ENCODE data around the gene KRTAP1-5. TPM values are rescaled to one million over a fixed set of nuclear protein-coding genes. Genes with fewer than 3 reads are reported as not detected.

KRTAP1-5 gene
- total RNA-seq, 1 donor from 2014 or later = not detected

DNA sequence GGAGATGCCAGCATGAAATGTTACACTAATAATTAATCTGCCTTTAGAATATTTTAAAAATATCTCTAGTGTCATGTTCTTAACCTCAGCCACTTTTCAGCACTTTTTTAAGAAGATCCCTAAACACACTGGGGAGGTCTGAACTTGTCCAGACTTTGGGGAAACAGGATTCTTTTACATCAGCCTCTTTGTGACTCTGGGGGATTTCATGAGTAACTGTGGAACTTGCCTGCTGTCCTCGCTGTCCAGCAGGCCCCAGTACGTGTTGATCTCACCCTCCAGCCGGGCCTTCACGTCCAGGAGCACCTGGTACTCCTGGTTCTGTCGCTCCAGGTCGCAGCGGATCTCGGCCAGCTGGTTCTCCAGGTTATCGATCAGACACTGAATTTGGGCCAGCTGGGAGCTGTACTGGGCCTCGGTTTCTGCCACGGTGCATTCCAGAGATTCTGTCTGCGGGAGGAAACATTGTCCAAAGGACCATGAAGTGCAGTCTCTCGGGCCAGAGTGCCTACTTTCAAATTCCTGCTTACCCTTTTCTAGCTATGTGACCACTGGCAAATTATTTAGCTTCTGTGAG is 48.3 kb downstream of the KRTAP1-5 start:
- no peaks in the 10 kb centered on the region for H3K9me3 ChIP-seq
- no peak for DNase-seq
- intact Hi-C loops (cut with DNase I) = no loop called here
- no peak for TF ChIP-seq CTCF (IDR thresholded peaks at IDR 0.05)
- peaks cover 6% of the 10 kb centered on the region for H3K27me3 ChIP-seq
- H3K36me3 ChIP-seq = no peaks in the 10 kb centered on the region
- no peaks in the 10 kb centered on the region for H3K4me1 ChIP-seq
- no peak overlapping the region for H3K27ac ChIP-seq
- ATAC-seq = peak; percentile 65
- no peak overlapping the region for H3K4me3 ChIP-seq

Other genes with a start within 250 kb of the KRTAP1-5 start
- gene KRT27, start 244.7 kb downstream of the KRTAP1-5 start, total RNA-seq = 0.55 TPM
- gene KRT28, start 227.2 kb downstream of the KRTAP1-5 start, total RNA-seq = not detected
- 36.8 TPM for gene KRT10, start 204.6 kb downstream of the KRTAP1-5 start, total RNA-seq
- not detected for gene KRT12, start 160.0 kb downstream of the KRTAP1-5 start, total RNA-seq
- gene KRT20, start 142.0 kb downstream of the KRTAP1-5 start, total RNA-seq = not detected
- 1.1 TPM for gene KRT23, start 89.6 kb downstream of the KRTAP1-5 start, total RNA-seq
- 0.35 TPM for gene KRT39, start 60.3 kb downstream of the KRTAP1-5 start, total RNA-seq
- gene KRT40, start 42.9 kb downstream of the KRTAP1-5 start, total RNA-seq = not detected
- gene KRTAP3-3, start 33.0 kb downstream of the KRTAP1-5 start, total RNA-seq = not detected
- not detected for gene KRTAP3-2, start 27.3 kb downstream of the KRTAP1-5 start, total RNA-seq
- not detected for gene KRTAP3-1, start 18.1 kb downstream of the KRTAP1-5 start, total RNA-seq
- not detected for gene KRTAP1-4, start 3.0 kb upstream of the KRTAP1-5 start, total RNA-seq
- not detected for gene KRTAP1-3, start 7.7 kb upstream of the KRTAP1-5 start, total RNA-seq
- gene KRTAP1-1, start 14.2 kb upstream of the KRTAP1-5 start, total RNA-seq = not detected
- not detected for gene KRTAP2-1, start 20.1 kb upstream of the KRTAP1-5 start, total RNA-seq
- gene KRTAP2-2, start 28.0 kb upstream of the KRTAP1-5 start, total RNA-seq = not detected
- gene KRTAP2-3, start 32.9 kb upstream of the KRTAP1-5 start, total RNA-seq = not detected
- not detected for gene KRTAP2-4, start 38.7 kb upstream of the KRTAP1-5 start, total RNA-seq
- not detected for gene KRTAP4-7, start 56.9 kb upstream of the KRTAP1-5 start, total RNA-seq
- not detected for gene KRTAP4-8, start 70.9 kb upstream of the KRTAP1-5 start, total RNA-seq
- not detected for gene KRTAP4-16, start 75.0 kb upstream of the KRTAP1-5 start, total RNA-seq
- not detected for gene KRTAP4-9, start 78.2 kb upstream of the KRTAP1-5 start, total RNA-seq
- gene KRTAP4-11, start 91.2 kb upstream of the KRTAP1-5 start, total RNA-seq = not detected
- gene KRTAP4-12, start 97.0 kb upstream of the KRTAP1-5 start, total RNA-seq = not detected
- not detected for gene KRTAP4-6, start 113.3 kb upstream of the KRTAP1-5 start, total RNA-seq
- not detected for gene KRTAP4-5, start 122.6 kb upstream of the KRTAP1-5 start, total RNA-seq
- gene KRTAP4-4, start 133.5 kb upstream of the KRTAP1-5 start, total RNA-seq = not detected
- gene KRTAP4-3, start 141.0 kb upstream of the KRTAP1-5 start, total RNA-seq = not detected
- gene KRTAP4-2, start 151.0 kb upstream of the KRTAP1-5 start, total RNA-seq = not detected
- not detected for gene KRTAP4-1, start 157.7 kb upstream of the KRTAP1-5 start, total RNA-seq
- not detected for gene KRTAP9-1, start 162.7 kb upstream of the KRTAP1-5 start, total RNA-seq
- not detected for gene KRTAP9-2, start 199.4 kb upstream of the KRTAP1-5 start, total RNA-seq
- gene KRTAP9-3, start 205.2 kb upstream of the KRTAP1-5 start, total RNA-seq = not detected
- gene KRTAP9-8, start 210.8 kb upstream of the KRTAP1-5 start, total RNA-seq = not detected
- not detected for gene KRTAP9-4, start 222.5 kb upstream of the KRTAP1-5 start, total RNA-seq
- not detected for gene KRTAP9-9, start 228.2 kb upstream of the KRTAP1-5 start, total RNA-seq
- not detected for gene KRTAP9-6, start 238.2 kb upstream of the KRTAP1-5 start, total RNA-seq
- not detected for gene KRTAP9-7, start 248.5 kb upstream of the KRTAP1-5 start, total RNA-seq

Data from upper lobe of right lung (tissue), 1 donor.